Middle frontal gyrus (tissue), 1 donor: ENCODE measurements around the gene PRR16.

ENCODE experiments used
- DNase-seq: peaks from one replicate; pipeline ENCODE4 v3.0.0-alpha.2; 2015; ENCODE audit warnings: low spot score; ENCODE audit errors: extremely low spot score

The PRR16 gene

GRCh38 chr5:120717381-120717780, 253.3 kb downstream of the PRR16 start:
- no peak for DNase-seq

GRCh38 chr5:120730214-120730613, 266.1 kb downstream of the PRR16 start:
- no peak for DNase-seq

GRCh38 chr5:120734033-120734432, 269.9 kb downstream of the PRR16 start:
- no peak for DNase-seq

GRCh38 chr5:120735076-120735475, 271.0 kb downstream of the PRR16 start:
- no peak for DNase-seq
